HEK293 (cell line): Measurements from ENCODE around the gene TECPR2.

Source experiments
- YY1 ChIP-seq: fragments of 450-650 bp; formaldehyde crosslinking; IDR thresholded peaks from 2 replicates; pipeline ENCODE4 v1.5.1; 2018; ENCODE audit warnings: missing biosample characterization, missing genetic modification characterization
- ZNF292 ChIP-seq: fragments of 450-650 bp; formaldehyde crosslinking; IDR thresholded peaks from 2 replicates; pipeline ENCODE4 v1.5.1; 2016; ENCODE audit warnings: low read depth, missing biosample characterization, missing genetic modification characterization, borderline replicate concordance
- TF ChIP-seq, protein P1 (sequence below): fragments of 450-650 bp; formaldehyde crosslinking; IDR thresholded peaks from 2 replicates; pipeline ENCODE4 v1.5.1; 2016; ENCODE audit warnings: missing biosample characterization, missing genetic modification characterization
- TF ChIP-seq, protein P2 (sequence below): fragments of 450-650 bp; formaldehyde crosslinking; IDR thresholded peaks from 2 replicates; pipeline ENCODE4 v1.5.1; 2017; ENCODE audit warnings: missing biosample characterization, missing genetic modification characterization
- TF ChIP-seq, protein P3 (sequence below): fragments of 450-650 bp; formaldehyde crosslinking; IDR thresholded peaks from 2 replicates; pipeline ENCODE4 v1.5.1; 2016; ENCODE audit warnings: missing biosample characterization, missing genetic modification characterization, low read depth
- TF ChIP-seq, protein P4 (sequence below): fragments of 450-650 bp; formaldehyde crosslinking; IDR thresholded peaks from 2 replicates; pipeline ENCODE4 v1.5.1; 2016; ENCODE audit warnings: missing biosample characterization, missing genetic modification characterization
- TF ChIP-seq, protein P5 (sequence below): fragments of 450-650 bp; formaldehyde crosslinking; IDR thresholded peaks from 2 replicates; pipeline ENCODE4 v1.5.1; 2016; ENCODE audit warnings: missing biosample characterization, missing genetic modification characterization

DNA sequence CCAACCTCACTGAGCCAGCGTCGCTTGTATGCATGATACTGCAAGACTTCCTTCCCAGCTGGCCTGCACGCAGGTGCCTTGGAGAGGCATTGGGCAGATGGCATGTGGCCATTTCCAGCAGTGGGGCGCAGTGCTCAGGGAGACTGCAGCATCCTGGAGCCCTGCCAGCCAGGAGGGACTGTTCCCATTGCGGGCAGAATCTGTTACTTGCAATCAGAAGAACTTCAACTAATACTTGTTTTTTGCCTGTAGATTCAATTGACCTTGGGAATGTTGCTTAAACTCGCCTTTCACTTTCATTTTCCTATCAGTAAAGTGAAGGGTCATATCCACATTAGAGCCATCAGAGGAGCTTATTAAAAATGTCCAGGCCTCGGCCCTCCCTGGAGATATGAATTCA lies 117.0 kb downstream of the TECPR2 start:
- TF ChIP-seq, protein P1, sequence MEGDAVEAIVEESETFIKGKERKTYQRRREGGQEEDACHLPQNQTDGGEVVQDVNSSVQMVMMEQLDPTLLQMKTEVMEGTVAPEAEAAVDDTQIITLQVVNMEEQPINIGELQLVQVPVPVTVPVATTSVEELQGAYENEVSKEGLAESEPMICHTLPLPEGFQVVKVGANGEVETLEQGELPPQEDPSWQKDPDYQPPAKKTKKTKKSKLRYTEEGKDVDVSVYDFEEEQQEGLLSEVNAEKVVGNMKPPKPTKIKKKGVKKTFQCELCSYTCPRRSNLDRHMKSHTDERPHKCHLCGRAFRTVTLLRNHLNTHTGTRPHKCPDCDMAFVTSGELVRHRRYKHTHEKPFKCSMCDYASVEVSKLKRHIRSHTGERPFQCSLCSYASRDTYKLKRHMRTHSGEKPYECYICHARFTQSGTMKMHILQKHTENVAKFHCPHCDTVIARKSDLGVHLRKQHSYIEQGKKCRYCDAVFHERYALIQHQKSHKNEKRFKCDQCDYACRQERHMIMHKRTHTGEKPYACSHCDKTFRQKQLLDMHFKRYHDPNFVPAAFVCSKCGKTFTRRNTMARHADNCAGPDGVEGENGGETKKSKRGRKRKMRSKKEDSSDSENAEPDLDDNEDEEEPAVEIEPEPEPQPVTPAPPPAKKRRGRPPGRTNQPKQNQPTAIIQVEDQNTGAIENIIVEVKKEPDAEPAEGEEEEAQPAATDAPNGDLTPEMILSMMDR (tag by site-specific recombination) = no peak
- TF ChIP-seq YY1 (tag by site-specific recombination) (no peak), ZNF292 (tag by site-specific recombination) (no peak)
- TF ChIP-seq, protein P2, sequence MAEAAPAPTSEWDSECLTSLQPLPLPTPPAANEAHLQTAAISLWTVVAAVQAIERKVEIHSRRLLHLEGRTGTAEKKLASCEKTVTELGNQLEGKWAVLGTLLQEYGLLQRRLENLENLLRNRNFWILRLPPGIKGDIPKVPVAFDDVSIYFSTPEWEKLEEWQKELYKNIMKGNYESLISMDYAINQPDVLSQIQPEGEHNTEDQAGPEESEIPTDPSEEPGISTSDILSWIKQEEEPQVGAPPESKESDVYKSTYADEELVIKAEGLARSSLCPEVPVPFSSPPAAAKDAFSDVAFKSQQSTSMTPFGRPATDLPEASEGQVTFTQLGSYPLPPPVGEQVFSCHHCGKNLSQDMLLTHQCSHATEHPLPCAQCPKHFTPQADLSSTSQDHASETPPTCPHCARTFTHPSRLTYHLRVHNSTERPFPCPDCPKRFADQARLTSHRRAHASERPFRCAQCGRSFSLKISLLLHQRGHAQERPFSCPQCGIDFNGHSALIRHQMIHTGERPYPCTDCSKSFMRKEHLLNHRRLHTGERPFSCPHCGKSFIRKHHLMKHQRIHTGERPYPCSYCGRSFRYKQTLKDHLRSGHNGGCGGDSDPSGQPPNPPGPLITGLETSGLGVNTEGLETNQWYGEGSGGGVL (tag by site-specific recombination) = no peak
- TF ChIP-seq, protein P3, sequence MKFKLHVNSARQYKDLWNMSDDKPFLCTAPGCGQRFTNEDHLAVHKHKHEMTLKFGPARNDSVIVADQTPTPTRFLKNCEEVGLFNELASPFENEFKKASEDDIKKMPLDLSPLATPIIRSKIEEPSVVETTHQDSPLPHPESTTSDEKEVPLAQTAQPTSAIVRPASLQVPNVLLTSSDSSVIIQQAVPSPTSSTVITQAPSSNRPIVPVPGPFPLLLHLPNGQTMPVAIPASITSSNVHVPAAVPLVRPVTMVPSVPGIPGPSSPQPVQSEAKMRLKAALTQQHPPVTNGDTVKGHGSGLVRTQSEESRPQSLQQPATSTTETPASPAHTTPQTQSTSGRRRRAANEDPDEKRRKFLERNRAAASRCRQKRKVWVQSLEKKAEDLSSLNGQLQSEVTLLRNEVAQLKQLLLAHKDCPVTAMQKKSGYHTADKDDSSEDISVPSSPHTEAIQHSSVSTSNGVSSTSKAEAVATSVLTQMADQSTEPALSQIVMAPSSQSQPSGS = no peak
- TF ChIP-seq, protein P4, sequence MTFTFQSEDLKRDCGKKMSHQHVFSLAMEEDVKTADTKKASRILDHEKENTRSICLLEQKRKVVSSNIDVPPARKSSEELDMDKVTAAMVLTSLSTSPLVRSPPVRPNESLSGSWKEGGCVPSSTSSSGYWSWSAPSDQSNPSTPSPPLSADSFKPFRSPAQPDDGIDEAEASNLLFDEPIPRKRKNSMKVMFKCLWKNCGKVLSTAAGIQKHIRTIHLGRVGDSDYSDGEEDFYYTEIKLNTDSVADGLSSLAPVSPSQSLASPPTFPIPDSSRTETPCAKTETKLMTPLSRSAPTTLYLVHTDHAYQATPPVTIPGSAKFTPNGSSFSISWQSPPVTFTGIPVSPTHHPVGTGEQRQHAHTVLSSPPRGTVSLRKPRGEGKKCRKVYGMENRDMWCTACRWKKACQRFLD (tag by site-specific recombination) = no peak
- TF ChIP-seq, protein P5, sequence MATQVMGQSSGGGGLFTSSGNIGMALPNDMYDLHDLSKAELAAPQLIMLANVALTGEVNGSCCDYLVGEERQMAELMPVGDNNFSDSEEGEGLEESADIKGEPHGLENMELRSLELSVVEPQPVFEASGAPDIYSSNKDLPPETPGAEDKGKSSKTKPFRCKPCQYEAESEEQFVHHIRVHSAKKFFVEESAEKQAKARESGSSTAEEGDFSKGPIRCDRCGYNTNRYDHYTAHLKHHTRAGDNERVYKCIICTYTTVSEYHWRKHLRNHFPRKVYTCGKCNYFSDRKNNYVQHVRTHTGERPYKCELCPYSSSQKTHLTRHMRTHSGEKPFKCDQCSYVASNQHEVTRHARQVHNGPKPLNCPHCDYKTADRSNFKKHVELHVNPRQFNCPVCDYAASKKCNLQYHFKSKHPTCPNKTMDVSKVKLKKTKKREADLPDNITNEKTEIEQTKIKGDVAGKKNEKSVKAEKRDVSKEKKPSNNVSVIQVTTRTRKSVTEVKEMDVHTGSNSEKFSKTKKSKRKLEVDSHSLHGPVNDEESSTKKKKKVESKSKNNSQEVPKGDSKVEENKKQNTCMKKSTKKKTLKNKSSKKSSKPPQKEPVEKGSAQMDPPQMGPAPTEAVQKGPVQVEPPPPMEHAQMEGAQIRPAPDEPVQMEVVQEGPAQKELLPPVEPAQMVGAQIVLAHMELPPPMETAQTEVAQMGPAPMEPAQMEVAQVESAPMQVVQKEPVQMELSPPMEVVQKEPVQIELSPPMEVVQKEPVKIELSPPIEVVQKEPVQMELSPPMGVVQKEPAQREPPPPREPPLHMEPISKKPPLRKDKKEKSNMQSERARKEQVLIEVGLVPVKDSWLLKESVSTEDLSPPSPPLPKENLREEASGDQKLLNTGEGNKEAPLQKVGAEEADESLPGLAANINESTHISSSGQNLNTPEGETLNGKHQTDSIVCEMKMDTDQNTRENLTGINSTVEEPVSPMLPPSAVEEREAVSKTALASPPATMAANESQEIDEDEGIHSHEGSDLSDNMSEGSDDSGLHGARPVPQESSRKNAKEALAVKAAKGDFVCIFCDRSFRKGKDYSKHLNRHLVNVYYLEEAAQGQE (tag by site-specific recombination) = no peak
